ENCODE results near the gene SEMA5A.

The SEMA5A gene

DNA sequence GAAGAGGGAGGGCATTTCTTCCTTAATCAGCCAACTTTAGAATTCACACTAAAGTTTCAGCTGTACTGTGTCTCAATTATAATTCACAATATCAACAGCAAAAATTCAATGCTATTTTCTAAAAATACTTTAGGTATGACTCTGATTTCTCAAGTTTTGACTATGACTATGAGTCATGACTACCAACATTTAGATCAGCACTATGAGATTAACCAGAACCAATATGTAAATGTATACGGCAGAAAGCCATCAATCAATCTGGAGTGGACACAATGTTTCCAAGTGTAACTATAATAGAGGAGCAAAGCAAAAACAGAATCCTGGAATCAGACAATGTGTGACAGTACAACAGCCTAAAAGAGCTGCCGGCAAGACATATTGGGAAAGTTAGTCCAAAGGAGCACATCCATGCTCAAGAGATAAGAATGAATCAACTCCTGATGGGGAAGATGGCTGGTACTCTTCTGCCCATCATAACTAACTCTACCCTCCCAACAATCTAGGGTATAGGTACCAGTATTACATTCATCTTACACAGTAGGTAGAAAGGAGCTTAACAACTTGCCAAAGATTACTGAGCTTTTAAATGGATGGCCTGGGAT lies 294.4 kb downstream of the SEMA5A start:
- DNase-seq = no peak

DNA sequence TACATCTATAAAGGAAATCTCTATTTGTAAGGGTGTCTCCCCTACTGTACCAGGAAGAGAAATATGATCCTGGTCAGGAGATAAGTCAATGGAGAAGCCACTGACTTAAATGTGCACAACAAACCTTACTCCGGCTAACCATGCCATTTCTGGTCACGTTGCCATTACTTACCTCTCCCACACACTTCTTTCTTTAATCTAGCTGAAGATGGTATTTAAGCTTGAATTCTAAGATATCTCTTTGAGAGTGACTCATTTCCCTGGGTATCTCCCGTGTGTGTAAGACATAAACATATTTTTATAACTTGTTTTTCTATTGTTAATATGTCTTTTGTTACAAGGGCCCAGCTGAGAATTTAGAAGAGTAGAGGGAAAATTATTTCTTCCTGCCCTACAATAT lies 296.6 kb downstream of the SEMA5A start:
- no peak for DNase-seq

DNA sequence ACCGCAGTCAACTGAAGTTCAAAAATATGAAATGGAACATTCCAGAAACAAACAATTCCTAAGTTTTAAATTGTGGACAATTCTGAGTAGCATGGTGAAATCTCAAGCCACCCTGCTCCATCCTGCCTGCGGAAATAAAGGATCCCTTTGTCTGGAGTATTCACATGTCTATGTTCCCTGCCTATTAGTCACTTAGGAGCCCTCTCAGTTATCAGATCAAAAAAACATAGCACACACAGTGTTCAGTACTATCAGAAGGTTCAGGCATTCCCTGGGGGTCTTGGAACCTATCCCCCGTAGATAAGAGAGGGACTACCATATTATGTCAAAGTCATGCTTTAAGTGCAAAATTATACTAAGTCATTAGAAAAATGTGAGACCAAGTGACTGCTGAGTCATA lies 300.8 kb downstream of the SEMA5A start:
- DNase-seq = no peak

DNA sequence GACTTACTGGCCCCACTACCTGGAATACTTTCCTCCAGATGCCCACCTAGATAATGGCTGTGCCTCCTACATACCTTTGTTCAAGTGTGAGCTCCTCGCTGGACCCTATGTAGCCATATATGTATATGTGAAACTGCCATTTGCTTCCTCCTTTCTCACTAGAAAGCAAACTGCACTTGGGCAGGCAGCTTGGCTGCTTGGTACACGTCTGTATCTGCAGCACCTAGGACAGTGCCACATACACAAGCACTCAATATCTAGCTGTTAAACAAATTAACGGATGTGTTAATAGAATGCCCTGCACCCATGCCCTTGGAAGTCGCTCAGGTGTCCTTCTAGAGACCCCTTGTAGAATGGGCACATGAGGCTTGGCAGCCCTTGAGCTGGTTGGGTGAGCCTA lies 301.5 kb downstream of the SEMA5A start:
- DNase-seq = no peak

DNA sequence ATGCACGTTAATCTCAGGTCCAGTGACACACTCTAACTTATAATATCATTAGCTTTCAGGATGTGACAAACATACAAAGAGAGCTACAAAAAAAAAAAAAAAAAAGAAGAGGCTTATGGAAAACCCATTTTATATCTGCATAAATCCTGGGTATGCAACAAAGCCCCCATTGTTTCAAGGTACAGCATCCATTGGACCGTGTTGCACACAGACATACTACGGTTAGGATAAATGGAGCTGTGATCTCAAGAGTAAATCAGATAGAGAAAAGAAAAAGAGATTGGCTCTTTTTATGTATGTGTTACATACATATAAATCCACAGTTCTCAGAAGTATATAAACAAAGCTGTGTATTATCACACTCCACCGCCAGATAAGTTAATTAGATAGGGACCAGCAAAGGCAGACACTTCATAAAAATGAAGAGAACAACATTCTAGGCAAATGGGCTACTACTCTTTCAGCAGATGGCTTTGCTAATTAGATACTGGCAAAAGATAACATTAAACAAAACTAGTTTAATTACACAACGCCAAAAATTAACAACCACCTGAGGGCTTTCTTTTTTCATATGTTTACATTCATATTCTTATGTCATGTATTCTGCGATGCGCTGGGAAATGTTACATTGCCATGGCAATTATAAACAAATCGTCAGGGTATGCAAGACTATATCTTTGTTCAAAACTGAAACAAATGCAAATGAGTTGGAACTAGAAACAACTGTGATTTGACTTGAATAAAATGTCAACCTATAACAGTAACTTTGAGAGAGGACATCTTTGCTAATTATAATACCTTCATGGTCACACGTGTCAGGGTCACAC lies 304.2 kb downstream of the SEMA5A start:
- no peak for DNase-seq

DNA sequence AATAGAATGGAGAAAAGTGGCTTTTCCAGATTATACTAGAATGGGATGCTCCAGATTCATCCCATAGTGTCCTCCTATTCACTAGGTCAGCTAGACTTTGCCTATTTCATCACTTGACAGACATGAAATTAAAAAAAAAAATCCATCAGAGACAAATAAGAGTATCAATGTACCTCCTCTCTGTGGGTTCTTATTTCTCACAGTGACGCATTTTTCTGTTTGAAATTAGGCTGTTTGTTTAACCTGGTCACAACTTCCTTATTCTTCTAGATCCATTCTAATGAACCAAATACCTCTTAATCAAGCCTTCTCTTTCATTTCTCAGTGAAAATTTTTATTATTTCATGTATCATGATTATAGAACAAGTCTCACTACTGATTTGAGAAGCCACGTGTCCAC lies 305.4 kb downstream of the SEMA5A start:
- no peak for DNase-seq

DNA sequence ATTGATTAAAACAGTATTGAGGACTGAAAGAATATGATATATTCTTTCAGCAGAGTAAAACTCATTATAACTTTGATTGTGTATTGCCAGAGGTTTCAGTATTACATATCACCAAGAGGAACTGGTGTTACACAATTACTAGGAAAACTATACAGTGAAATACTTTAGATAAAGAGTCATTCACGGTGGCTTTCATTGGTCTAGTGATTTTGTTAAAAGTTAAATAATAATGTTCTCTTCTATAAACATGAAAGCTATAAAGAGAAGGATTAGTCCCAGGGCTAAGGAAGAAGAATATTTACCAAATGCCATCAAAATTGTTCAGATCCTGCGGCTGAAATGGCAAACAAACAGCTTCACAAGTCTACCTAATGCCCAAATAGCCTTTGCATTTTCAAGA lies 306.2 kb downstream of the SEMA5A start:
- no peak for DNase-seq

DNA sequence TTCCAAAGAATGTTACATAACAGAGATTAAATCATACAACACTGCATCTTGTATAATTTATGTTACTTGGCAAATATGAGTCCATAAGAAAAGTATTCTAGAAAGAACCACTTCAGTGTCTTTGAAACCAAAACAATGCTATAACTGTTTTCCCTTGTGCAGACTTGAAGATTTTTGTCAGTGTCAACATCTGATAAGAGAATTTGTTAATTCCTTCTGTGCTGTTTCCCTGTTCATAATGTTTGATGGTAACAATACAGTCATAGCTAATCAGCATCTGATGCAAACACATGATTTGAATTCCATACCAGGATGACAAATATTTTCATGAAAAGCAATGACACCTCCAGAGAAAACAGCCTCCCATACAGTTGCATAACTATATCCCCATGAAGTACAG lies 306.8 kb downstream of the SEMA5A start:
- no peak for DNase-seq

DNA sequence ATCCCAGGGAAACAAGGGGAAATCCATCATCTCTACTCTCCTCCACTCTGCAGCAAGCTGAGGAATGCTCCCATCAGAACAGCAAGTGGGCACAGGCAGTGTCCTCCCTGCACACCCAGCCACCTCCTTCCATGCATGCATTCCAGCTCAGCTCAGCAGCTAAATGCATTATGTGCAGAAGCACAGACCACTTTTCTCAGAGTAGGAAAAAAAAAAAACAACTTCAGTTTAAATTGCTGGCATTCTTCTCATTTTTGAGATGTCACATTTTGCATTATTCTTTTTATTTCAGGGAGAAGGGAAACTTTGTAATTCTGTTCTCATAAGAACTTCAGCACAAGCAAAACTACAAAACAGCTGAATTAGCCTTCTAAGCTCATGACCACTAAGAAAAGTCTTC lies 312.2 kb downstream of the SEMA5A start:
- DNase-seq = no peak

DNA sequence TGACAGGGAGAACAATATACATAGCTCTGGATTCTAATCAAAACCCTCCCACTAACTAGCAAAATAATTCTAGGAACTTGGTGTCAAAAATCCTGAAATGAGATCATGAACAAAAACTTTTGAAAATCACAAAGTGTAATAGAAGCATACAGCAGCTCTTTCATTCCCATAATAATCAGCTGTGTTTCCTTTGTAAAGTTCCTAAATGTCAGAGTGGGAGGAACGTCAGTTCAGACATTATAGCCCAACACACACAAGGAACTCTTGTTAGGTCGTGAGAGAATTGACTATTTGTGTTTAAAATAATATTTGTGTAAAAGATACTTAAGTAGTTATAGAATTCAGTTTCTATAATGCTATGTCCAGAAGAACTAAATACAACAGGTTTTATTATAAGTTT lies 312.8 kb downstream of the SEMA5A start:
- no peak for DNase-seq

DNA sequence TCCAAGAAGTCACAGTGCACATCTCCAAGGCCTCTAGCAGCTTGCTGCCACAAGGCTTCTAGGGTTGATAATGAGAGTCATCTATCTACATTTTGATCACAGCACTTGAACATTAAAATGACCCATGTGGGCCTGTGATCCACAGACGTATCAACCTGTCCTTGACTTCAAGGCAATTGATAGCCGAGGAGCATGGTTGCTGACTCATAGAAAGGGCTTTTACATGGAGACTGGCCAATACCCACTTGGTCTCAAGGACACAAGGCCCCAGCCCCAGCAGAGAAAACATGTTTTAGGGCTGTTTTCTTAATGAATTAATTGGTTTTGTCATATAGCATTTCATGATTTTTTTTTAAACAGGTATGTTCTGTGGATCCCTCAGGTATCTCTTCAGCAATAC lies 314.0 kb downstream of the SEMA5A start:
- no peak for DNase-seq

DNA sequence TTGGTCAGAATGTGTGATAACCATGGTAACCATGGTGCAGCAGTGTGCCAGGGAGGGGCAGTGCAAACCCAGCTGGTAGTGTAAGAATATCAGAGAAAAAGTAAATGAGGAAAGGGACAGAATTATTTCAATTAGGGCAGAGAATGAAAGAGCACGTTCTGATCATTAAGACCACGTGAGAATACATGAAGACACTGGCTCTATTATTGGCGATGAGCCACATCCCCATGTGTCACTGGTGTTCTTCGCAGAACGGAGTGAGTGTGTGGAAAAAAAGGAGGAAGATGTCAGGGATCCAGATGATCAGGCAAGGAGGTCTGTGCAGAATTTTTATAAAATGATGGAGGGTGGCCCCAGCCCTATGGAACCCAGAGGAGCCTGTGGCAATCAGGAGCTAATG lies 315.5 kb downstream of the SEMA5A start:
- no peak for DNase-seq

DNA sequence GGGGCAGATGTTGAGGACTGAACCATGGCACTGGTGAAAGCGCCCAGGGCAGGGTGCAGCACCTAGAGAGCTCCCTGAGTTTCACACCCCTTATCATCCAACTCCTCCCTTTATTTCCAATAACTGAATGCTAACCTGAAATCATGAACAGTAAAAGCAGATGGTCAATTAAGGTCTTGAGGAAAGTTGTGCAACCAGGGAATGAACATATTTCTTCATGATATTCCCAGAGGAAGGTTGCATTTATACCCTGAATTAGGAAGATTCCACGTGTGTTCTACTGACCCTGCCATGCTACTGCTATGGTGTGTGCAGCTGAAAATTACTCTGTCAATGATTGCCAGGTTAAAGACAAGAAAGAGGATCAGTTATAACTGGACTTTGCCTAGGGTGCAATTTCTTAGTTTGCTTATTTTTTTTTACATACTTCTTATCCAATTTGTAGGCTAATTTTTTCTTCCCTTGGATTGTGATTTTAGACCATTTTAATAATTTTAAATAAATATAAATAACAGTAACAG lies 319.8 kb downstream of the SEMA5A start:
- no peak for DNase-seq

DNA sequence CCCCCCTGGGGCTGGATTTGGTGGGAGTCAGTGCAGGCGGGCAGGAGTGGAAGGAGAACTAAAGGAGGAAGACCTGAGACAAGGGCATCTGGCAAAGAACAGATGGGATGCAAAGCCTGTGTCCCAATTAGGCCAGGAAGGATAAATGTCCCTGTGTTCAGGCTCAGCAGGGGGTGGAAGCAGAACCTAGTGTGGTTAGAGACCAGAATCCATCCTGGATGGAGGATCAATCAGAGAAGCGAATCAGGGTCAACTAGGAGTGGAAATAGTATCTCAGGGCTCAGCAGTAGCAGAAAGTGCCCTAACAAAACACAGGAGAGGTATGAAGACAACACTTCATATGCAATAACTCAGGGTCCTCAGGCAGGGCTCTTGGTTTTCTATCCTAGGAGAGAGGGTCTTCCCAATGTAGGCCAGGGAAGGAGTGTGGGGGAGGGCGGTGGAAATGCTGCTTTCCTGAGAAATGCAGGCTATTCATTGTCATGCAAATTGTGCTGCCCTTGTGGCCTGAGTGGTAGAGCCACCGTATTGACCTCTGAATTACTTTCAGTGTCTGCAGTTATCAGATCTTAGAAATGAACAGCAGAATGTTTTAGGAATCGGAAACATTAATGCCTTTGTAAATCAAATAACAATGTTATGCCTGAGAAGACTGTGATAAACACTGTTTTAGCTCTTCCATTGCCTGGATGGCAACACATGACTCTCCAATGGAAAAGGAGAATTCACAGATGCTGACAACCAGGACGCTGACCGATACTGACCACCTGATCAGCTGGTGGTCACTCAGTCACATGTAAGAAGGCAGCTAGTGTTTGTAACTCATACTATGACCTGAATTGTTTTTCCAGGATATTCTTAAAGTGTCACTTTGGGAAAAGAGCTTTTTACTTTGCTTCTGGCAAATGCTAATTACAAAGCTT lies 323.6 kb downstream of the SEMA5A start:
- no peak for DNase-seq

DNA sequence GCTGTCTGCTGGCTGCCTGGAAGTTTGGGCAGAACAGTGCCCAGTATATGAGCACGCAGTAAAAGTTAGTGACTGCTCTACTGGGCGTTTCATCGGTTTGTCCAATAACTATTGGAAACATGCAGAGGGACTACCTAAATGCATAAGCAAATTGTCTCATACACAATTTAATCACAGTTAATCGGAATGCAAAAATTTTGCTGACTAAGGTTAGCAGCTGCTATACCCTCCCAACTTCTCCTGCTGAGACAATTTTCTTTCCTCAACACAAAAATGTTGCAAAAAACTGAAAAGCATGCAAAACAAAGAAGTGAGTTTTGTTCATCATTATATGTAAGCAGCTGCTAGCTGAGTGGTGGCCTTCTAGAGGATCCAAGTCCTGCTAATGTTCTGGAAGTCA lies 327.5 kb downstream of the SEMA5A start:
- DNase-seq = no peak

DNA sequence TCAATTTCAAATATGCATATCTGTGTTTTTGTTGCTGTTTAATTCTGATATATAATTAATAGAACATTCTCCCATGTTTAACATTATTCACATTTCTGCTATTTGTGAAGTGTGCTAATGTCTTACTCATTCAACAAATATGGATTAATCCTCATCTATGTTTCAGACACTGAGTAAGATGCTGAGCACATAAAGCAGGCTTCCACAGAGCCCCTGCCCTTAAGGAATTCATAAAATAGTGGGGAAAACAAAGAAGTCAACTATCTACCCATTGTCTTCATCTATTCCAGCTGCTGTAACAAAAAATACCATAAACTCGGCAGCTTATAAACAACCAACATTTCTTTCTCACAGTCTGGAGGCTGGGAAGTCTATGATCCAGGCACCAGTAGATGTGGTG lies 333.3 kb downstream of the SEMA5A start:
- no peak for DNase-seq

DNA sequence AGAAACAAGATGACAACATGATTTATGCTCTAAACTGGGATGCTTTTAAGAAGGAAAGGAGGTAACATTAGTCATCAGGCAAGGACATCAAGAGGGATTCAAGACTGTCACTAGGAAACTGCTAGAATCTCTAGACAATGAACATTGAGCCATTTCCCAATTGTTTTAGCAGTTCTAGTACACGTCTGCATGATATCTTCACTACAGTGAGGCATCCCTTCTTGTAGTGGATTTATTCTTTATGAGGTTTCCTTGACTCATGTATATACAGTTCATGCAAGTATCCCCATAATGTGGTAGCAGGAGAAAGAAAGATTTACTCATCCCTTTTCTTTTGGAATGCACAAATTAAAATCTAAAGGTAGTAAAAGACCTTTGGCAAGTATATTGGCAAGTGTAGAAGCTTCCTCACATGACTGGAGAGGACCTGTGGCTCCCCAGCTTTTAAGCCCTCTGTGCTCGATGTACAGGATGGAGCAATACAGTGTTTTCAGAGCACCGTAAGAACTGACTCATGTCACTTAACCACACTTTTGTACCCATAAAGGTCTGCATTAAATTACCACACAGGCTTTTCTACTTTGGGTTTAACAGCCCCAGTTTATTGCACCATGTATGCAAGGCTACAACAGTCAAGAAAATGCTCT lies 335.9 kb downstream of the SEMA5A start:
- DNase-seq = no peak

DNA sequence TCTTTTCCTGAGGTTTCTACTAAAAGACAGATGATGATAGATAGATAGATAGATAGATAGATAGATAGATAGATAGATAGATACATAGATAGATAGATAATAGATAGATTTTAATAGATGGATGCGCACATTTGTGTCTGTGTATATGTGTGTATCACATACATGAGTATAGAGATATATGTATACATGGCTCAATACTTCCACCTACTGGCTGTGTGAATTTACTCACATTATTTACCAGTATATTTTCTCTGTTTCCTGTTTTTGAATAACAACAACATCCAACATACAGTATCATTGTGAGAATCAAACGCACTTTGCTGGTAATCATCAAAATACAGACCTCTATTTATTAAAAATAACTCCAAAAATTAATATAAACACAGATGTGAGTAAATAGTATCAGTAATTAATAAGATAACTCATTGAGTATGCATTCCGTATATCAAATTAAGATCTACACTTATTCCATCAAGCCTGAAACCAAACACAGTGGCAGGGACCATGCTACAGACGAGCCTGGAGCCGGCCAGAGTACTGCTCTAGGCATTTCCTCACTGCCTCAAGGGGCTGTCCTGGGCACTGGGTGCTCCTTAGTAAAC lies 338.0 kb downstream of the SEMA5A start:
- DNase-seq = peak; percentile 74

DNA sequence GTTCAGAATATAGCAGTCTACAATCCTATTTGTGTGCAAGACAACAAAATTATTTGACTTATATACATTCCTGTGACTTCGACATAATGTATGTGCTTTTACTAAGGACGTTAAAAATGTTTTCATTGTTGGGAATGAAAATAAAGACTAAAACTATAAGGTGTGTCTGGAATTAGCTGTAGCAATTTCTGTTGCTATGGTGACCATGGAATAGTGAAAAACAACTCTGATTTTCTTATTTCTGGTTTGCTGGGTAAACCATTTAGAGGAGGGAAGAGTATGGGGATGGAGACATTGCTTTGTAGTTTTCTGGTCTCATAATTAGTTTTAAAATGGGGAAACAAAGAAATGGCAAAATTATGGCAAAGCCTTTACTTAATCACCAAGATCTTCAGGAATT lies 343.2 kb downstream of the SEMA5A start:
- DNase-seq = no peak

DNA sequence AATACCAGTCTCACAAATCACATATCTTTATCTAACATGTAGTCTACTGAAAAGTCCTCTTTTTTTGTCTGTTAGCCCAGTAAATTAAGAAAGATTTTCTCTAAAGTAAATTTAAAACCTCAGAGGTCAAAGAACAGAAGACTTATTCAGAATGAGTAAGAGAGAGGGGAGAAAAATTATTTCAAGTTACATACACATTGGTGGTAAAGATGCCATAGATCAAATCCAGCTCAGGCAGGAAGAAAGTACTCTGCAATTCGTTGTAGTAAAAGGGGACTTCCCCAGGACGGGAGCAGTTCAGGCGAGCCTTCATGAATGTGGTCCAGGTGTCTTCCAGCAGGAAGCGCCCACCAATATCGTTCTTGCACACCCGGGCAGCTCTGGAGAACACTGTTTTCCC lies 344.1 kb downstream of the SEMA5A start:
- DNase-seq = no peak

DNA sequence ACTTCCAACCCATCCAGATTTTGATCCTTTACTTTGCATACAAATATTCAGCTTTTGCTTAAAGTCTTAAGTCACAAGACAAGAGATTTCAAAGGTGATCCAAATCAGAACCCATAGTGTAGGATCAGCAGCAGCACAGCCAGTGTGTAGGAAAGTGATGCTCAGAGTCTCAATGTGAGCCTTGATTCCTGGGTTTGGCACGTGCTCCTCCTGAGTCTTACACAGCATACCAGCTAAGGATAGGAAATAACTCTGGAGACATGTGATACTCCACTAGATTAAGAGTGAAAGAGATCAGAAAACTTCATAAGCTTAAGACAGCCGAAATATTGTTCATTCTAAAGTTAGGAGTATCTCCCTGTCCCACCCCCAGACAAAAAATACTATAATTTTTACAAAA lies 344.9 kb downstream of the SEMA5A start:
- no peak for DNase-seq

DNA sequence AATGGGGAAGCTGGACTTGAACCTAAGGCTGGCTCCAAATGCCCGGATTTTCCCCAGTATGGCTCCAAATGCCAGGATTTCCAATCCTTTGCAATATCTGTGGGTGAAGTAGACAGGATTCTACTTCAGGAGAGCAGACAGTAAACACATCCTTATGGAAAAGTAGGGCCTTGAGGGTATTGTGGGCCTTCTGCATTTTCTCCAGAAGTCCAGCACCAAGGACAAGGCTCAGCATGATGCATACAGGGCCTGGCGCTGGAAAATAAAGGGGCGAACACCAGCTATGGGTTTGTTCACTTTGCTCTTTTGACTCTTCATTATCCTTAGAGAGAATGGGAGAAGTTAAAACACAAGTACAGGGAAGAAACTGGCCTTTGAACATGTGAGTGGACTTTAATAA lies 347.5 kb downstream of the SEMA5A start:
- DNase-seq = no peak

DNA sequence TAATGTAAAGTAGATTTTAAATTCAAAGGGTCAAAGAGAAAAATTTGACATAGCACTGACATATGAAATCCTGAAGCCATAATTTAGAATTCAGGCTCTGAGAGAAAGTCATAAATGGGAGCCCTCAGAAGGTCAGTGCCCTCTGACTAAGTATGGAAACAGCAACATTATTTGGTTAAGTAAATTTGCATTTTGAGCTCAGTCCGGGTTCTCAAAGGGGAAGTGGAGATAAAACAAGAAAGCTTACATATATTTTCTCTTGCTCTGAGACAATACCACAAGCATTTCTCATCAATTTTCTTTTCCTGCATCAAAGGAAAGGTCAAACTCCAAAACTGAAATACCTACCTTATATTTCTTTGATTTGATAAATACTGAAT lies 348.0 kb downstream of the SEMA5A start:
- no peak for DNase-seq
